GM18526 (cell line): ENCODE data around the gene ABLIM1.

Source experiments
- POLR2A ChIP-seq: IDR thresholded peaks from 3 replicates; pipeline ENCODE4 v1.6.1; 2011; ENCODE audit not compliant: insufficient read length; ENCODE audit errors: extremely low read depth

The ABLIM1 gene

GRCh38 chr10:114683593-114683992 lies 25.5 kb upstream of the ABLIM1 start:
- TF ChIP-seq POLR2A: no peak

GRCh38 chr10:114683162-114683561 lies 25.1 kb upstream of the ABLIM1 start:
- TF ChIP-seq POLR2A: no peak

GRCh38 chr10:114682532-114682931 lies 24.5 kb upstream of the ABLIM1 start:
- no peak for TF ChIP-seq POLR2A

- TF ChIP-seq POLR2A: no peak
These were observed 24.0 kb upstream of the ABLIM1 start for GRCh38 chr10:114682121-114682520.

- no peak for TF ChIP-seq POLR2A
These were observed 23.5 kb upstream of the ABLIM1 start for GRCh38 chr10:114681542-114681941.

- no peak for TF ChIP-seq POLR2A
These were observed 22.6 kb upstream of the ABLIM1 start for GRCh38 chr10:114680543-114681117.

- TF ChIP-seq POLR2A: no peak
These were observed 21.5 kb upstream of the ABLIM1 start for GRCh38 chr10:114679552-114679951.

GRCh38 chr10:114678820-114679219 lies 20.7 kb upstream of the ABLIM1 start:
- no peak for TF ChIP-seq POLR2A

- no peak for TF ChIP-seq POLR2A
These were observed 20.3 kb upstream of the ABLIM1 start for GRCh38 chr10:114678336-114678735.

GRCh38 chr10:114674346-114674745 lies 16.3 kb upstream of the ABLIM1 start:
- no peak for TF ChIP-seq POLR2A

GRCh38 chr10:114669648-114670047 lies 11.6 kb upstream of the ABLIM1 start:
- TF ChIP-seq POLR2A: no peak

- TF ChIP-seq POLR2A: no peak
These were observed 10.5 kb upstream of the ABLIM1 start for GRCh38 chr10:114668375-114669080.

- no peak for TF ChIP-seq POLR2A
These were observed 7.8 kb upstream of the ABLIM1 start for GRCh38 chr10:114665873-114666272.

- TF ChIP-seq POLR2A: no peak
These were observed 7.3 kb upstream of the ABLIM1 start for GRCh38 chr10:114665406-114665805.

- TF ChIP-seq POLR2A: no peak
These were observed 6.1 kb upstream of the ABLIM1 start for GRCh38 chr10:114664127-114664526.

GRCh38 chr10:114663626-114664025 lies 5.6 kb upstream of the ABLIM1 start:
- no peak for TF ChIP-seq POLR2A
